ENCODE results near the gene NAB1.

NAB1 gene

GRCh38 chr2:190698895-190699294 lies 50.0 kb downstream of the NAB1 start:
- H3K27me3 ChIP-seq (ENCODE audit: insufficient read depth, low read length): no peaks in the 10 kb centered on the region
- H3K36me3 ChIP-seq (ENCODE audit: insufficient read depth, low read length): no peaks in the 10 kb centered on the region
- no peaks in the 10 kb centered on the region for H3F3A ChIP-seq (ENCODE audit: insufficient read depth, low read length)
- H2AFZ ChIP-seq (ENCODE audit: low read length): no peak overlapping the region
- H3K79me2 ChIP-seq (ENCODE audit: insufficient read depth, low read length): no peaks in the 10 kb centered on the region
- H3K4me2 ChIP-seq (ENCODE audit: low read length): no peak overlapping the region
- H3K9me2 ChIP-seq (ENCODE audit: low read depth, low read length): no peaks in the 10 kb centered on the region
- no peak overlapping the region for H3K27ac ChIP-seq (ENCODE audit: low read depth, low read length, poor library complexity, severe bottlenecking)
- no peak overlapping the region for H3K4me3 ChIP-seq (ENCODE audit: low read depth, low read length, poor library complexity, severe bottlenecking)
- peaks cover 9% of the 10 kb centered on the region for H3K4me1 ChIP-seq (ENCODE audit: insufficient read depth, low read length, severe bottlenecking)
- H3K9me3 ChIP-seq (ENCODE audit: low read length): no peaks in the 10 kb centered on the region
- TF ChIP-seq EZH2 (IDR thresholded peaks at IDR 0.05; ENCODE audit: borderline replicate concordance, low read length) (no peak), CTCF (IDR thresholded peaks at IDR 0.05; ENCODE audit: low read length) (no peak)
- no peaks in the 10 kb centered on the region for H4K20me1 ChIP-seq (ENCODE audit: insufficient read depth, low read length)
- no peak overlapping the region for H3K9ac ChIP-seq (ENCODE audit: low read length)

GRCh38 chr2:190701586-190701985 lies 52.7 kb downstream of the NAB1 start:
- Histone ChIP-seq H3K79me2 (ENCODE audit: insufficient read depth, low read length) (no peaks in the 10 kb centered on the region), H3K27me3 (ENCODE audit: insufficient read depth, low read length) (no peaks in the 10 kb centered on the region), H3K9me2 (ENCODE audit: low read depth, low read length) (no peaks in the 10 kb centered on the region), H2AFZ (ENCODE audit: low read length) (no peak overlapping the region), H3F3A (ENCODE audit: insufficient read depth, low read length) (no peaks in the 10 kb centered on the region), H3K27ac (ENCODE audit: low read depth, low read length, poor library complexity, severe bottlenecking) (no peak overlapping the region), H3K4me1 (ENCODE audit: insufficient read depth, low read length, severe bottlenecking) (peaks cover 9% of the 10 kb centered on the region), H4K20me1 (ENCODE audit: insufficient read depth, low read length) (no peaks in the 10 kb centered on the region), H3K4me3 (ENCODE audit: low read depth, low read length, poor library complexity, severe bottlenecking) (no peak overlapping the region), H3K4me2 (ENCODE audit: low read length) (0 out of 2 replicates have a peak overlapping the region, but pooled peaks have one; percentile 9), H3K9ac (ENCODE audit: low read length) (no peak overlapping the region), H3K9me3 (ENCODE audit: low read length) (no peaks in the 10 kb centered on the region), H3K36me3 (ENCODE audit: insufficient read depth, low read length) (no peaks in the 10 kb centered on the region)
- no peak for TF ChIP-seq EZH2 (IDR thresholded peaks at IDR 0.05; ENCODE audit: borderline replicate concordance, low read length)
- no peak for TF ChIP-seq CTCF (IDR thresholded peaks at IDR 0.05; ENCODE audit: low read length)

- Histone ChIP-seq H3K4me3 (ENCODE audit: low read depth, low read length, poor library complexity, severe bottlenecking) (no peak overlapping the region), H3K9ac (ENCODE audit: low read length) (no peak overlapping the region), H4K20me1 (ENCODE audit: insufficient read depth, low read length) (no peaks in the 10 kb centered on the region), H2AFZ (ENCODE audit: low read length) (no peak overlapping the region), H3K79me2 (ENCODE audit: insufficient read depth, low read length) (no peaks in the 10 kb centered on the region), H3K27ac (ENCODE audit: low read depth, low read length, poor library complexity, severe bottlenecking) (no peak overlapping the region), H3K4me1 (ENCODE audit: insufficient read depth, low read length, severe bottlenecking) (peaks cover 9% of the 10 kb centered on the region), H3K4me2 (ENCODE audit: low read length) (no peak overlapping the region), H3K9me3 (ENCODE audit: low read length) (no peaks in the 10 kb centered on the region), H3F3A (ENCODE audit: insufficient read depth, low read length) (no peaks in the 10 kb centered on the region), H3K9me2 (ENCODE audit: low read depth, low read length) (no peaks in the 10 kb centered on the region), H3K36me3 (ENCODE audit: insufficient read depth, low read length) (no peaks in the 10 kb centered on the region), H3K27me3 (ENCODE audit: insufficient read depth, low read length) (no peaks in the 10 kb centered on the region; the same call in 1 of the 2 replicates)
- no peak for TF ChIP-seq EZH2 (IDR thresholded peaks at IDR 0.05; ENCODE audit: borderline replicate concordance, low read length)
- TF ChIP-seq CTCF (IDR thresholded peaks at IDR 0.05; ENCODE audit: low read length): no peak
Measured at GRCh38 chr2:190705280-190705679, 56.4 kb downstream of the NAB1 start.

Measured in OCI-LY1 (cell line).